Keratinocyte (primary cell): ENCODE measurements around the gene QRICH1. TPM values are rescaled to one million over a fixed set of nuclear protein-coding genes. Genes with fewer than 3 reads are reported as not detected.

Experiments
- DNase-seq: peaks from one replicate; pipeline ENCODE4 v3.0.0-alpha.2; 2011; ENCODE audit warnings: low read depth, missing footprints, low spot score
- FAIRE-seq: peaks from 2 replicates; lab custom pipeline; 2011; peaks lifted over from hg19 to GRCh38; lab: Jason Lieb, UNC
- H2AFZ ChIP-seq: 2 replicates; pipeline ENCODE4 v1.6.0; 2012; ENCODE audit warnings: low read length, control low read depth, inconsistent platforms; ENCODE audit not compliant: control insufficient read depth
- H3K27ac ChIP-seq: 2 replicates; pipeline ENCODE4 v1.5.1; 2011; ENCODE audit warnings: low read length; ENCODE audit not compliant: control insufficient read depth, insufficient read depth
- H3K27me3 ChIP-seq: 3 replicates; pipeline ENCODE4 v1.6.0; 2011; ENCODE audit warnings: low read length; ENCODE audit not compliant: control insufficient read depth, insufficient read depth; ENCODE audit errors: extremely low read depth
- H3K36me3 ChIP-seq, 2 experiments: 2 replicates in 1 of 2; 3 replicates in 1 of 2; pipeline ENCODE4 v1.5.1; 2011; ENCODE audit warnings: low read length in 2 of 2, mild to moderate bottlenecking in 1 of 2; ENCODE audit not compliant: control insufficient read depth in 2 of 2, insufficient read depth in 2 of 2; ENCODE audit errors: extremely low read depth in 1 of 2
- H3K4me1 ChIP-seq: 3 replicates; pipeline ENCODE4 v1.5.1; 2011; ENCODE audit warnings: low read length; ENCODE audit not compliant: control insufficient read depth, insufficient read depth; ENCODE audit errors: extremely low read depth
- H3K4me2 ChIP-seq: 3 replicates; pipeline ENCODE4 v1.6.0; 2011; ENCODE audit warnings: low read depth, low read length; ENCODE audit not compliant: control insufficient read depth, insufficient read depth; ENCODE audit errors: extremely low read depth
- H3K4me3 ChIP-seq, 3 experiments: fragments of 200-600 bp in 1 of 3; sonication (generic) in 1 of 3; 2 replicates in 2 of 3; 3 replicates in 1 of 3; pipeline ENCODE4 v1.5.1; 2011 to 2016; ENCODE audit warnings: low read length in 3 of 3, mild to moderate bottlenecking in 3 of 3, control low read depth in 2 of 3, inconsistent platforms in 1 of 3, low read depth in 1 of 3, mixed read lengths in 1 of 3, mixed run types in 1 of 3, moderate library complexity in 1 of 3; ENCODE audit not compliant: control insufficient read depth in 2 of 3, insufficient read depth in 2 of 3; ENCODE audit errors: extremely low read depth in 1 of 3
- H3K79me2 ChIP-seq: 2 replicates; pipeline ENCODE4 v1.6.0; 2012; ENCODE audit warnings: low read length; ENCODE audit not compliant: control insufficient read depth, insufficient read depth
- H3K9ac ChIP-seq: 3 replicates; pipeline ENCODE4 v1.6.0; 2011; ENCODE audit warnings: low read length; ENCODE audit not compliant: control insufficient read depth, insufficient read depth; ENCODE audit errors: extremely low read depth
- H3K9me1 ChIP-seq: 3 replicates; pipeline ENCODE4 v1.6.0; 2011; ENCODE audit warnings: low read length; ENCODE audit not compliant: control insufficient read depth, insufficient read depth; ENCODE audit errors: extremely low read depth
- H3K9me3 ChIP-seq: 2 replicates; pipeline ENCODE4 v1.5.1; 2012; ENCODE audit warnings: low read depth, low read length; ENCODE audit not compliant: control insufficient read depth
- H4K20me1 ChIP-seq: 3 replicates; pipeline ENCODE4 v1.6.0; 2011; ENCODE audit warnings: low read length; ENCODE audit not compliant: control insufficient read depth, insufficient read depth; ENCODE audit errors: extremely low read depth
- CTCF ChIP-seq, 3 experiments: IDR thresholded peaks in 1 of 3; conservative IDR thresholded peaks in 1 of 3; optimal IDR thresholded peaks in 1 of 3; 2 replicates in 2 of 3; 3 replicates in 1 of 3; pipeline versions ENCODE3 to v1.5.1; 2011; ENCODE audit warnings: low read length in 3 of 3, mild to moderate bottlenecking in 3 of 3, moderate library complexity in 2 of 3, control low read depth in 1 of 3, inconsistent platforms in 1 of 3; ENCODE audit not compliant: insufficient read depth in 2 of 3; ENCODE audit errors: extremely low read depth in 1 of 3
- EZH2 ChIP-seq: IDR thresholded peaks from one replicate; pipeline ENCODE4 v1.6.1; 2012; ENCODE audit warnings: inconsistent platforms, mild to moderate bottlenecking, low read length, moderate library complexity
- dilution Hi-C: fragments of 300-500 bp; cut with MboI; formaldehyde crosslinking; loops from one replicate; pipeline ENCODE4 v1.7.0; 2020; ENCODE audit warnings: low sequenced_read_pairs; ENCODE audit not compliant: extremely low pct_ligation_motif_present
- polyA plus RNA-seq, 5 experiments: library from polyadenylated mRNA; depleted of rRNA in 3 of 5; stranded (reverse) in 3 of 5; stranded (forward) in 1 of 5; unstranded in 1 of 5; fragments of >200 nt; gene quantifications; 1 replicate in 1 of 5; 2 replicates in 3 of 5; 3 replicates in 1 of 5; pipeline versions ENCODE4 v1.2.1 to v1.2.3, GENCODE V29; 2011 to 2012; ENCODE audit warnings: missing spikeins in 2 of 5, low read depth in 1 of 5, low replicate concordance in 1 of 5

QRICH1 gene
- polyA plus RNA-seq, 1 donor (not counting 4 experiments of a cell fraction or from before 2014, with no cell fraction given), result 60.4 TPM

DNA sequence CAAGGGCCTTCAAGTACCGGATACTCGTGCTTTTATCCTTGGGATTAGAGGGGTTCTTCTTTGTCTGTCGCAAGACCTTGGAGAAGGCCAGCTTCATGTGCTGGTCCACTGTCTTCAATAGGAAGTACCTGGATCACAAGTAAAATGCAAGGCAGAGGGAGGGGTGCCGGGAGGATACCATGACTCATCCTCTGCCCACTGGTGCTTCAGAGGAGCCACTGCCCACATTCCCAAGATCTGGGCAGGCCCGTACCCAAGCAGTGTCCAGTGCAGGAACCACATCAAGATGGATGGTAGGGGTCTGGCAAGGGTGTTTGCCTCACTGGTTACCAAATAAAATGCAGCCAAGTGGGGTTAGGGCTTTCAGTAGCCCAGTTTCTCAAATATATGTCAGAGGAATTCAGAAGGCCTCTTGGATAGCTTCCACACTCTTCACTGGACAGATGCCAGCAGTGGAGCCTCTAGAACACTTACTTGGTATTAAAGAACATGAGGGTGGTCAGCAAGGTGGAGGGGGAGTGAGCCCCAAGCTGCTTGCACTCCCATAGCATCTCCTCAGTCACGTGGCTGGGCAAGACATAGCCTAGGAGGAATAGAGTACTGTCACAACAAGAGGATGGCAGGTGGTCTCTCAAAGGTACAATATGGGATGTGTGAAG lies 61.1 kb downstream of the QRICH1 start:
- DNase-seq, result no peak
- Histone ChIP-seq H3K4me1 (peaks cover 11% of the 10 kb centered on the region), H4K20me1 (no peaks in the 10 kb centered on the region), H3K9me1 (peaks cover 3% of the 10 kb centered on the region), H3K9me3 (no peaks in the 10 kb centered on the region), H3K9ac (no peak overlapping the region), H3K27me3 (no peaks in the 10 kb centered on the region), H3K79me2 (peaks cover 14% of the 10 kb centered on the region), H2AFZ (no peak overlapping the region), H3K4me3 (no peak overlapping the region), H3K27ac (no peak overlapping the region), H3K36me3 (peaks cover 26 to 46% of the 10 kb centered on the region in 2 experiments), H3K4me2 (no peak overlapping the region)
- TF ChIP-seq CTCF (optimal IDR thresholded peaks at IDR 0.05 in 1 of 3, IDR thresholded peaks at IDR 0.05 in 1 of 3, conservative IDR thresholded peaks at IDR 0.05 in 1 of 3; ENCODE audit: extremely low read depth in 1 of 3, insufficient read depth in 2 of 3, low read length in 3 of 3) (no peak), EZH2 (no peak)
- FAIRE-seq, result no peak
- dilution Hi-C loops, result no loop called here

- Histone ChIP-seq H3K9ac (no peak overlapping the region), H3K4me2 (no peak overlapping the region), H4K20me1 (no peaks in the 10 kb centered on the region), H3K79me2 (peaks cover 35% of the 10 kb centered on the region), H3K27me3 (no peaks in the 10 kb centered on the region), H3K9me1 (peaks cover 3% of the 10 kb centered on the region), H3K9me3 (no peaks in the 10 kb centered on the region), H3K4me1 (peaks cover 17% of the 10 kb centered on the region), H3K27ac (no peak overlapping the region), H3K4me3 (no peak overlapping the region), H2AFZ (no peak overlapping the region), H3K36me3 (peaks cover 39 to 60% of the 10 kb centered on the region in 2 experiments)
- TF ChIP-seq EZH2 (no peak), CTCF (optimal IDR thresholded peaks at IDR 0.05 in 1 of 3, IDR thresholded peaks at IDR 0.05 in 1 of 3, conservative IDR thresholded peaks at IDR 0.05 in 1 of 3; ENCODE audit: extremely low read depth in 1 of 3, insufficient read depth in 2 of 3, low read length in 3 of 3) (no peak)
- dilution Hi-C loops, result no loop called here
- DNase-seq (no peak), FAIRE-seq (no peak)
These were observed 63.5 kb downstream of the QRICH1 start for GRCh38 chr3:49030321-49030720.
